B cell (primary cell): ENCODE measurements around the gene SYNE2. TPM values are rescaled to one million over a fixed set of nuclear protein-coding genes. Genes with fewer than 3 reads are reported as not detected.

Source experiments
- ATAC-seq: fragments of 200-7000 bp; cut with Tn5 transposase; one replicate; pipeline ENCODE4 v1.10.0; 2021; ENCODE audit warnings: low read depth, mild to moderate bottlenecking, moderate number of reproducible peaks, moderate library complexity
- CTCF ChIA-PET: fragments of 350-600 bp; sonication (Branson Sonifier 250); formaldehyde crosslinking; loops from one replicate; lab custom pipeline; 2021; ENCODE audit warnings: antibody characterized with exemption, inconsistent platforms; lab: Charles Lee
- POLR2A ChIA-PET: fragments of 350-600 bp; sonication (Branson Sonifier 250); formaldehyde crosslinking; loops from one replicate; lab custom pipeline; 2021; ENCODE audit warnings: antibody characterized with exemption; lab: Charles Lee
- DNase-seq: peaks from one replicate; pipeline ENCODE4 v3.0.0; 2013
- H2AFZ ChIP-seq: 2 replicates; pipeline ENCODE4 v1.6.1; 2012; ENCODE audit warnings: mild to moderate bottlenecking, low read depth, low read length; ENCODE audit not compliant: insufficient read depth, poor library complexity, severe bottlenecking
- H3K27ac ChIP-seq, 2 donors: 1 replicate in 1 of 2; 2 replicates in 1 of 2; pipeline ENCODE4 v1.5.1; 2012 to 2013; ENCODE audit warnings: low read length in 2 of 2, mild to moderate bottlenecking in 2 of 2, moderate library complexity in 1 of 2
- H3K27me3 ChIP-seq, 4 experiments: fragments of 200-600 bp in 1 of 4; sonication (generic) in 1 of 4; replicated peaks in 1 of 4; 1 replicate in 2 of 4; 2 replicates in 2 of 4; pipeline versions ENCODE4 v1.6.1 to v1.7.0; 2013 to 2016; ENCODE audit warnings: low read length in 3 of 4, mild to moderate bottlenecking in 2 of 4, mixed read lengths in 1 of 4, moderate library complexity in 1 of 4; ENCODE audit not compliant: insufficient read depth in 4 of 4, control insufficient read depth in 3 of 4; ENCODE audit errors: control extremely low read depth in 1 of 4
- H3K36me3 ChIP-seq, 2 experiments: replicated peaks in 1 of 2; 1 replicate in 1 of 2; 2 replicates in 1 of 2; pipeline versions ENCODE4 v1.6.1 to v1.7.1; 2013; ENCODE audit warnings: low read length in 1 of 2; ENCODE audit not compliant: insufficient read depth in 2 of 2, control insufficient read depth in 1 of 2; ENCODE audit errors: control extremely low read depth in 1 of 2, extremely low read depth in 1 of 2
- H3K4me1 ChIP-seq, 2 donors: fragments of 200-600 bp in 1 of 2; sonication (generic) in 1 of 2; 1 replicate in 1 of 2; 2 replicates in 1 of 2; pipeline versions ENCODE4 v1.5.1 to v1.6.1; 2013 to 2017; ENCODE audit warnings: low read length in 2 of 2; ENCODE audit not compliant: control insufficient read depth in 2 of 2, insufficient read depth in 2 of 2
- H3K4me2 ChIP-seq: replicated peaks from 2 replicates; pipeline ENCODE3; 2012; ENCODE audit warnings: mild to moderate bottlenecking, low read depth, low read length; ENCODE audit not compliant: poor library complexity, severe bottlenecking
- H3K4me3 ChIP-seq, 5 experiments: fragments of 200-600 bp in 1 of 5; sonication (generic) in 1 of 5; 1 replicate in 3 of 5; 2 replicates in 2 of 5; pipeline versions ENCODE4 v1.5.1 to v1.7.0; 2011 to 2016; ENCODE audit warnings: low read length in 4 of 5, mild to moderate bottlenecking in 4 of 5, low read depth in 2 of 5, control low read depth in 1 of 5, moderate library complexity in 1 of 5; ENCODE audit not compliant: insufficient read depth in 1 of 5; ENCODE audit errors: control extremely low read depth in 1 of 5, extremely low read depth in 1 of 5
- H3K79me2 ChIP-seq: fragments of 200-600 bp; sonication (generic); one replicate; pipeline ENCODE4 v1.6.0; 2016; ENCODE audit warnings: low read length; ENCODE audit not compliant: control insufficient read depth, insufficient read depth
- H3K9ac ChIP-seq: fragments of 200-600 bp; sonication (generic); 2 replicates; pipeline ENCODE4 v1.6.1; 2017; ENCODE audit warnings: mild to moderate bottlenecking, low read length, moderate library complexity
- H3K9me3 ChIP-seq, 3 donors: one replicate each; pipeline versions ENCODE4 v1.6.1 to v1.7.1; 2013; ENCODE audit warnings: low read length in 2 of 3; ENCODE audit not compliant: control insufficient read depth in 2 of 3, insufficient read depth in 1 of 3; ENCODE audit errors: control extremely low read depth in 1 of 3
- H4K20me1 ChIP-seq: 2 replicates; pipeline ENCODE4 v1.6.0; 2012; ENCODE audit warnings: mild to moderate bottlenecking, low read length; ENCODE audit not compliant: insufficient read depth, control insufficient read depth, poor library complexity, severe bottlenecking
- H3K27ac Mint-ChIP-seq: one replicate; pipeline ENCODE4 v1.8.0; 2021; ENCODE audit warnings: mixed read lengths
- H3K27me3 Mint-ChIP-seq: one replicate; pipeline ENCODE4 v1.8.0; 2021; ENCODE audit warnings: mixed read lengths
- H3K4me1 Mint-ChIP-seq: one replicate; pipeline ENCODE4 v1.8.0; 2021; ENCODE audit warnings: mixed read lengths
- H3K4me3 Mint-ChIP-seq: one replicate; pipeline ENCODE4 v1.8.0; 2021; ENCODE audit warnings: mixed read lengths
- H3K9me3 Mint-ChIP-seq: one replicate; pipeline ENCODE4 v1.8.0; 2022; ENCODE audit warnings: mixed read lengths; ENCODE audit not compliant: insufficient read depth
- EZH2 ChIP-seq: IDR thresholded peaks from 2 replicates; pipeline ENCODE4 v1.6.1; 2012; ENCODE audit warnings: borderline replicate concordance, low read depth, mild to moderate bottlenecking, moderate library complexity, low read length; ENCODE audit not compliant: insufficient read depth, poor library complexity, severe bottlenecking
- WGBS: methylation state at CpG from one replicate; pipeline ENCODE4 v1.1.5; 2013; ENCODE audit warnings: missing lambda C conversion rate; ENCODE audit not compliant: insufficient coverage; 5-methylcytosine and 5-hydroxymethylcytosine counted together
- intact Hi-C: fragments of 100-400 bp; cut with micrococcal nuclease; formaldehyde crosslinking; loops from one replicate; pipeline ENCODE4 v1.10.0; 2022
- polyA plus RNA-seq: library from polyadenylated mRNA; depleted of rRNA; stranded (reverse); fragments of >200 nt; gene quantifications from 2 replicates; pipeline ENCODE4 v1.2.3, GENCODE V29; 2012
- total RNA-seq, 2 donors: library from RNA; stranded (reverse); fragments of 120-200 nt in 1 of 2; gene quantifications; 1 replicate in 1 of 2; 2 replicates in 1 of 2; pipeline versions ENCODE4 v1.2.3 to v1.2.4, GENCODE V29; 2013 to 2022
- TF ChIP-seq, protein P1 (sequence below): fragments of 200-600 bp; IDR thresholded peaks from one replicate; pipeline ENCODE4 v1.8.0; 2022; ENCODE audit warnings: antibody characterized with exemption, mild to moderate bottlenecking

SYNE2 gene
- total and polyA plus RNA-seq, 2 donors (not counting 1 experiment from before 2014, with no cell fraction given) = 39.5 to 105 TPM

DNA sequence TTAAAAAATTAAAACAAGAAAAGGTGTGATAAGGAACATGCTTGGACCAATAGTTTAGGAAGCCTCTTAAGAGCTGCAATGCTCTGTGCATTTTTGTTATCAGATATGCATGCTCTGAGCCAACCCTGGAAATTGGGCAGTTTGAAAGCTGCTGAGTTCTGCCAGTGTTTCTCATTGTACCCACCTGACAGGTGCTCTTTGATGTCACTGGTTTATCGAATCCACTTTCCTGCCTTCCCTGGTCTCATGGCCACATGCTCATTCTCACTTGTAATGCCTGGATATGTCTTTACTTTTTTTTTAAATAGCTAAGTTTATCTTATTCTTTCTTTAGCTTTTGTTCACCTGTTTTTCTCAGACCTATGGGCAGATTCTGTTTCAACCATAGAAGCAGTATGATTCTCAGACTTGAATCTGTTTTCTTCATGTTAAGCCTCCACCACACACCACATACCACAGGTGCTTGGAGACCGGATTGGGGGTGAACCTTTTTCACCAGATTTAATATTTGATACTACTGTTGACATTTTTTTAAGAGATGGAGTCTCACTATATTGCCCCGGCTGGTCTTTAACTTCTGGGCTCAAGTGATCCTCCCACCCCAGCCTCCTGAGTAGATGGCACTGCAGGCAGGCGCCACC is 350.7 kb downstream of the SYNE2 start:
- no peak for DNase-seq
- Mint-ChIP-seq H3K4me3 (no peak overlapping the region), H3K9me3 (no peaks in the 10 kb centered on the region), H3K27me3 (no peaks in the 10 kb centered on the region), H3K27ac (peak overlapping the region; percentile 58), H3K4me1 (peaks cover 32% of the 10 kb centered on the region)
- Histone ChIP-seq H3K27me3 (no peaks in the 10 kb centered on the region), H3K4me1 (peaks cover 13 to 15% of the 10 kb centered on the region in 2 donors), H3K4me3 (no peak overlapping the region), H2AFZ (no peak overlapping the region), H3K4me2 (no peak overlapping the region), H3K9ac (no peak overlapping the region), H3K9me3 (no peaks in the 10 kb centered on the region), H3K36me3 (peaks cover 0 to 4% of the 10 kb centered on the region in 2 experiments), H3K79me2 (peaks cover 10% of the 10 kb centered on the region), H4K20me1 (no peaks in the 10 kb centered on the region), H3K27ac (peak overlapping the region in 1 of 2 donors; percentile 78)
- POLR2A ChIA-PET = no interaction called here
- WGBS = no CpG with 5 or more reads among the region's 4 CpGs
- CTCF ChIA-PET = interaction anchor here (0.9 kb wide), 1 partner anchor 92 kb away, joined by 4 read pairs; no protein-coding TSS in a partner anchor
- no peak for ATAC-seq
- TF ChIP-seq EZH2 = no peak
- TF ChIP-seq, protein P1, sequence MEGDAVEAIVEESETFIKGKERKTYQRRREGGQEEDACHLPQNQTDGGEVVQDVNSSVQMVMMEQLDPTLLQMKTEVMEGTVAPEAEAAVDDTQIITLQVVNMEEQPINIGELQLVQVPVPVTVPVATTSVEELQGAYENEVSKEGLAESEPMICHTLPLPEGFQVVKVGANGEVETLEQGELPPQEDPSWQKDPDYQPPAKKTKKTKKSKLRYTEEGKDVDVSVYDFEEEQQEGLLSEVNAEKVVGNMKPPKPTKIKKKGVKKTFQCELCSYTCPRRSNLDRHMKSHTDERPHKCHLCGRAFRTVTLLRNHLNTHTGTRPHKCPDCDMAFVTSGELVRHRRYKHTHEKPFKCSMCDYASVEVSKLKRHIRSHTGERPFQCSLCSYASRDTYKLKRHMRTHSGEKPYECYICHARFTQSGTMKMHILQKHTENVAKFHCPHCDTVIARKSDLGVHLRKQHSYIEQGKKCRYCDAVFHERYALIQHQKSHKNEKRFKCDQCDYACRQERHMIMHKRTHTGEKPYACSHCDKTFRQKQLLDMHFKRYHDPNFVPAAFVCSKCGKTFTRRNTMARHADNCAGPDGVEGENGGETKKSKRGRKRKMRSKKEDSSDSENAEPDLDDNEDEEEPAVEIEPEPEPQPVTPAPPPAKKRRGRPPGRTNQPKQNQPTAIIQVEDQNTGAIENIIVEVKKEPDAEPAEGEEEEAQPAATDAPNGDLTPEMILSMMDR = no peak
- intact Hi-C loops = no loop called here

DNA sequence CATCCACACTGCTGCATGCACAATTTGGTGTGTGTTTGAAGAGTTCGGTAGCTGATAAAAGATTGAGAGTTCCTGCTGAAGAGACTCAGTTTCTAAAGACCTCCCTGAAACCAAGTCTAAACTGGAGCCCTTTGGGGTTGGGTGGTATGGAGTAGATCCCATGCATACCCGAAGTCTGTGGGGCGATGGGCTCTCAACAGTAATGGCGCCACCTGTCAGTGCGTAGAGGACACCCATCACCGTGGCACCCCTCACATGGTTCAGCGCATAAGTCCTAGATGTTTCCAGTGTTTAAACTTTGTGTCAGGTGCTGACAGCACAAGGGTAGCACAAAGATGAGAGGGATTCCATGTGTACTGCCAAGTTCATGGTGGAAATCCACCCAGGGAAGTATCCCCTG is 355.5 kb downstream of the SYNE2 start:
- Histone ChIP-seq H3K36me3 (peaks cover 10 to 31% of the 10 kb centered on the region in 2 experiments), H3K4me2 (no peak overlapping the region), H3K27me3 (no peaks in the 10 kb centered on the region), H4K20me1 (no peaks in the 10 kb centered on the region), H3K27ac (peak overlapping the region in 1 of 2 donors; percentile 13), H3K4me3 (no peak overlapping the region), H2AFZ (no peak overlapping the region), H3K79me2 (no peaks in the 10 kb centered on the region), H3K4me1 (peaks cover 34 to 35% of the 10 kb centered on the region in 2 donors), H3K9ac (no peak overlapping the region), H3K9me3 (no peaks in the 10 kb centered on the region)
- 97% methylated on average over 6 of the region's 7 CpGs for WGBS
- TF ChIP-seq, protein P1 = no peak
- no peak for TF ChIP-seq EZH2
- POLR2A ChIA-PET = interaction anchor here (0.6 to 2.4 kb wide), 4 partner anchors 8 to 335 kb away, joined by 3 to 13 read pairs (median 6); no protein-coding TSS in a partner anchor
- CTCF ChIA-PET = interaction anchor here (1.6 to 2.4 kb wide), 3 partner anchors 49 to 89 kb away, joined by 3 to 11 read pairs (median 6); no protein-coding TSS in a partner anchor
- ATAC-seq (no peak), DNase-seq (no peak)
- Mint-ChIP-seq H3K4me3 (no peak overlapping the region), H3K27me3 (no peaks in the 10 kb centered on the region), H3K9me3 (no peaks in the 10 kb centered on the region), H3K27ac (peak overlapping the region; percentile 61), H3K4me1 (peaks cover 41% of the 10 kb centered on the region)
- intact Hi-C loops = loop anchor here (2.0 to 5.0 kb wide), 2 partner anchors 36 to 87 kb away; partner anchors contain the start of gene ESR2
